ENCODE results near the gene SH3GLB2.

Gene SH3GLB2

DNA sequence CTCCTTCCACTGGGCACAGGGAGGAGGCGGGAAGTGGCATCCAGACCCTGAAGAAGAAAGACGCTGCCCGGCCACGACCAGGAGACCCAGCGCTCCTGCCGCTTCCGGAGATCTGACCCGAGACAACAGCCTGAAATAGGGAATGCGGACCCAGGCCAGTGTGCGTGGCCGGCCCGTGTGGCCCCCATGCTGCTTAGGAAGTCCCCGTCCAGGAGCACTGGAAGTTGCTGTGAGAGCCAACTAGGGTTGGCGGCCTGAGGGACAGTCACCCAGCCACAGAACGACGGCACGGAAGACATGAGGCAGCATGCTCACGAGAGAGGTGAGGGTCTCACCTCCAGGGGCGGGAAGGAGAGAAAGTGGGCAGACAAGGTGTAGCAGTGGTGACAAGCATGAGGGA, 17.0 kb downstream of the SH3GLB2 start (continued):
- TF ChIP-seq, protein P1, sequence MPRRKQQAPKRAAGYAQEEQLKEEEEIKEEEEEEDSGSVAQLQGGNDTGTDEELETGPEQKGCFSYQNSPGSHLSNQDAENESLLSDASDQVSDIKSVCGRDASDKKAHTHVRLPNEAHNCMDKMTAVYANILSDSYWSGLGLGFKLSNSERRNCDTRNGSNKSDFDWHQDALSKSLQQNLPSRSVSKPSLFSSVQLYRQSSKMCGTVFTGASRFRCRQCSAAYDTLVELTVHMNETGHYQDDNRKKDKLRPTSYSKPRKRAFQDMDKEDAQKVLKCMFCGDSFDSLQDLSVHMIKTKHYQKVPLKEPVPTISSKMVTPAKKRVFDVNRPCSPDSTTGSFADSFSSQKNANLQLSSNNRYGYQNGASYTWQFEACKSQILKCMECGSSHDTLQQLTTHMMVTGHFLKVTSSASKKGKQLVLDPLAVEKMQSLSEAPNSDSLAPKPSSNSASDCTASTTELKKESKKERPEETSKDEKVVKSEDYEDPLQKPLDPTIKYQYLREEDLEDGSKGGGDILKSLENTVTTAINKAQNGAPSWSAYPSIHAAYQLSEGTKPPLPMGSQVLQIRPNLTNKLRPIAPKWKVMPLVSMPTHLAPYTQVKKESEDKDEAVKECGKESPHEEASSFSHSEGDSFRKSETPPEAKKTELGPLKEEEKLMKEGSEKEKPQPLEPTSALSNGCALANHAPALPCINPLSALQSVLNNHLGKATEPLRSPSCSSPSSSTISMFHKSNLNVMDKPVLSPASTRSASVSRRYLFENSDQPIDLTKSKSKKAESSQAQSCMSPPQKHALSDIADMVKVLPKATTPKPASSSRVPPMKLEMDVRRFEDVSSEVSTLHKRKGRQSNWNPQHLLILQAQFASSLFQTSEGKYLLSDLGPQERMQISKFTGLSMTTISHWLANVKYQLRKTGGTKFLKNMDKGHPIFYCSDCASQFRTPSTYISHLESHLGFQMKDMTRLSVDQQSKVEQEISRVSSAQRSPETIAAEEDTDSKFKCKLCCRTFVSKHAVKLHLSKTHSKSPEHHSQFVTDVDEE (CRISPR knock-in tag; IDR thresholded peaks at IDR 0.05) = no peak
- no peak for TF ChIP-seq SNAI2 (CRISPR knock-in tag; IDR thresholded peaks at IDR 0.05)
- TF ChIP-seq ZNF8 (CRISPR knock-in tag; IDR thresholded peaks at IDR 0.05) = no peak
- TF ChIP-seq OSR1 (CRISPR knock-in tag; IDR thresholded peaks at IDR 0.05) = no peak
- no peak for TF ChIP-seq PPARA (CRISPR knock-in tag; IDR thresholded peaks at IDR 0.05; ENCODE audit: borderline replicate concordance)
- no peak for TF ChIP-seq ZNF565 (CRISPR knock-in tag; conservative IDR thresholded peaks at IDR 0.05; ENCODE audit: low read depth)

DNA sequence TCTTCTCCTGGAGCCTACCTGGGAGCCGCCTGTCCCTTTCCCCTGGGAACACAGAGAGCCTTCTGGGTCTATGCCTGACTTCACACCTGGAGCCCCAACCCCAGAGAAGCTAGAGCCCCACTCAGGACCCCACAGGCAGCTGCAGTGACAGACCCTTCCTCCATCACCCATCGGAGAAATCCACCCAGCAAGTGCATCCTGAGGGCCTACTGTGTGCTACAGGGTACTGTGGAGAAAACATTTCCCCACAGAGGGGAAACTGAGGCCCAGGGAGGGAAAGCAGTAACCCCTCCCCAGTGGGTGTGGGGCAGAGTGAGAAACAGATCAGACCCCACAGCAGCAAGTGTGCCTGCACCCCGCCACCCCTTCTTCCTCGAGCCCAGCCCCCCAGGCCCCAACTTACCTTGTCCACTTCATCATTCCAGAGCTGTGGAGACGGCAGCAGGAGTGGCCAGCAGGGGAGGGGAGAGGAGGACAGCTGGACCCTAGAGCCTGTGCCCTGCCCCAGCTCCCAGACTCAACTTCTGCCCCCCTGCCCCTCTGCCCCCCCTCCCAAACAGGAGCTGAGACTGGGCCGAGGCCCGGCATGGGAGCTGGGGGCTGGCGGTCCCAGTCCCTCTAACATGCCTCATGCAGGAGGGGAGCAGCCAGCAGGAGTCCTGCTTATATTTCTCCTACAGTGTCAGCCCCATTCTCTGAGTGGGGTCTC, 17.7 kb downstream of the SH3GLB2 start:
- no peak for TF ChIP-seq TOX (CRISPR knock-in tag; IDR thresholded peaks at IDR 0.05; ENCODE audit: borderline replicate concordance)
- no peak for TF ChIP-seq ZFP30 (CRISPR knock-in tag; IDR thresholded peaks at IDR 0.05)
- TF ChIP-seq ZNF70 (CRISPR knock-in tag; IDR thresholded peaks at IDR 0.05) = no peak
- TF ChIP-seq ZFP3 (CRISPR knock-in tag; IDR thresholded peaks at IDR 0.05) = no peak
- TF ChIP-seq, protein P2, sequence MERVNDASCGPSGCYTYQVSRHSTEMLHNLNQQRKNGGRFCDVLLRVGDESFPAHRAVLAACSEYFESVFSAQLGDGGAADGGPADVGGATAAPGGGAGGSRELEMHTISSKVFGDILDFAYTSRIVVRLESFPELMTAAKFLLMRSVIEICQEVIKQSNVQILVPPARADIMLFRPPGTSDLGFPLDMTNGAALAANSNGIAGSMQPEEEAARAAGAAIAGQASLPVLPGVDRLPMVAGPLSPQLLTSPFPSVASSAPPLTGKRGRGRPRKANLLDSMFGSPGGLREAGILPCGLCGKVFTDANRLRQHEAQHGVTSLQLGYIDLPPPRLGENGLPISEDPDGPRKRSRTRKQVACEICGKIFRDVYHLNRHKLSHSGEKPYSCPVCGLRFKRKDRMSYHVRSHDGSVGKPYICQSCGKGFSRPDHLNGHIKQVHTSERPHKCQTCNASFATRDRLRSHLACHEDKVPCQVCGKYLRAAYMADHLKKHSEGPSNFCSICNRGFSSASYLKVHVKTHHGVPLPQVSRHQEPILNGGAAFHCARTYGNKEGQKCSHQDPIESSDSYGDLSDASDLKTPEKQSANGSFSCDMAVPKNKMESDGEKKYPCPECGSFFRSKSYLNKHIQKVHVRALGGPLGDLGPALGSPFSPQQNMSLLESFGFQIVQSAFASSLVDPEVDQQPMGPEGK (CRISPR knock-in tag; IDR thresholded peaks at IDR 0.05; ENCODE audit: borderline replicate concordance) = no peak
- TF ChIP-seq ZNF8 (CRISPR knock-in tag; IDR thresholded peaks at IDR 0.05) = no peak
- no peak for TF ChIP-seq GLIS3 (CRISPR knock-in tag; IDR thresholded peaks at IDR 0.05)
- TF ChIP-seq ZNF565 (CRISPR knock-in tag; conservative IDR thresholded peaks at IDR 0.05; ENCODE audit: low read depth) = no peak
- no peak for TF ChIP-seq ESRRG (CRISPR knock-in tag; IDR thresholded peaks at IDR 0.05)
- no peak for TF ChIP-seq SNAI2 (CRISPR knock-in tag; IDR thresholded peaks at IDR 0.05)
- TF ChIP-seq BACH2 (CRISPR knock-in tag; IDR thresholded peaks at IDR 0.05; ENCODE audit: borderline replicate concordance) = no peak
- TF ChIP-seq, protein P3, sequence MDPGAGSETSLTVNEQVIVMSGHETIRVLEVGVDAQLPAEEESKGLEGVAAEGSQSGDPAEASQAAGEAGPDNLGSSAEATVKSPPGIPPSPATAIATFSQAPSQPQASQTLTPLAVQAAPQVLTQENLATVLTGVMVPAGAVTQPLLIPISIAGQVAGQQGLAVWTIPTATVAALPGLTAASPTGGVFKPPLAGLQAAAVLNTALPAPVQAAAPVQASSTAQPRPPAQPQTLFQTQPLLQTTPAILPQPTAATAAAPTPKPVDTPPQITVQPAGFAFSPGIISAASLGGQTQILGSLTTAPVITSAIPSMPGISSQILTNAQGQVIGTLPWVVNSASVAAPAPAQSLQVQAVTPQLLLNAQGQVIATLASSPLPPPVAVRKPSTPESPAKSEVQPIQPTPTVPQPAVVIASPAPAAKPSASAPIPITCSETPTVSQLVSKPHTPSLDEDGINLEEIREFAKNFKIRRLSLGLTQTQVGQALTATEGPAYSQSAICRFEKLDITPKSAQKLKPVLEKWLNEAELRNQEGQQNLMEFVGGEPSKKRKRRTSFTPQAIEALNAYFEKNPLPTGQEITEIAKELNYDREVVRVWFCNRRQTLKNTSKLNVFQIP (CRISPR knock-in tag; IDR thresholded peaks at IDR 0.05; ENCODE audit: borderline replicate concordance, low read depth) = no peak
- no peak for TF ChIP-seq CSDC2 (CRISPR knock-in tag; IDR thresholded peaks at IDR 0.05)
- no peak for TF ChIP-seq TCF4 (CRISPR knock-in tag; IDR thresholded peaks at IDR 0.05; ENCODE audit: borderline replicate concordance)
- TF ChIP-seq ARNTL (CRISPR knock-in tag; IDR thresholded peaks at IDR 0.05; ENCODE audit: borderline replicate concordance, low read depth) = no peak
- TF ChIP-seq OSR1 (CRISPR knock-in tag; IDR thresholded peaks at IDR 0.05) = no peak
- TF ChIP-seq ZC3H10 (CRISPR knock-in tag; IDR thresholded peaks at IDR 0.05) = no peak
- TF ChIP-seq, protein P4, sequence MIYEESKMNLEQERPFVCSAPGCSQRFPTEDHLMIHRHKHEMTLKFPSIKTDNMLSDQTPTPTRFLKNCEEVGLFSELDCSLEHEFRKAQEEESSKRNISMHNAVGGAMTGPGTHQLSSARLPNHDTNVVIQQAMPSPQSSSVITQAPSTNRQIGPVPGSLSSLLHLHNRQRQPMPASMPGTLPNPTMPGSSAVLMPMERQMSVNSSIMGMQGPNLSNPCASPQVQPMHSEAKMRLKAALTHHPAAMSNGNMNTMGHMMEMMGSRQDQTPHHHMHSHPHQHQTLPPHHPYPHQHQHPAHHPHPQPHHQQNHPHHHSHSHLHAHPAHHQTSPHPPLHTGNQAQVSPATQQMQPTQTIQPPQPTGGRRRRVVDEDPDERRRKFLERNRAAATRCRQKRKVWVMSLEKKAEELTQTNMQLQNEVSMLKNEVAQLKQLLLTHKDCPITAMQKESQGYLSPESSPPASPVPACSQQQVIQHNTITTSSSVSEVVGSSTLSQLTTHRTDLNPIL (CRISPR knock-in tag; IDR thresholded peaks at IDR 0.05; ENCODE audit: low read depth) = no peak
- ATAC-seq = no peak

DNA sequence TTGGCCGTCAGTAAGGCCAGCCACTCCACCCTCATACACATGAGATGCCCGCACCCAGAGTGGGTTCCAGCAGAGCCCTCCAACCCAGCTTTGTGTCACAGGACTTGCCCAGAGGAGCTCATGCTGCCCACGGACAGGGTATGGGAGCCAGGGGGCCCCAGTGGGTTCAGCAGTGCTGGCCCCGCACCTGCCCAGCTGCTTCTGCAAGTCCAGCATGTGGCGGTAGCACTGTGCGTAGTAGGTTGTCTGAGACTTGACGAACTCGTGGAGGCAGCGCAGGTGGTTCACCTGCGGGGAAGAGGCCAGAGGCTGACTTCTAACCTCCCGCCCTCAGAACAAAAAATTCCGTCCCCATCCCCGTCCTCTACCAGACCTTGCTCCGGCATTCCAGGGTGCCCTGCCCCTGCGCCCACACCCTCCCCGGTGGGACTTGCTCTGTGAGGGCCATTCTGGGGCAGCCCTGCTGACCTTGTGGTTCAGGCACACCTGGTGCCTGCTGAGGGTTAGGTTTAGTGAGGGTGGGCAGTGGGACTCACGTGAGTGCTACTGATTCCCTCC, 18.5 kb downstream of the SH3GLB2 start:
- no peak for TF ChIP-seq ISL1 (CRISPR knock-in tag; IDR thresholded peaks at IDR 0.05)
- TF ChIP-seq ZNF8 (CRISPR knock-in tag; IDR thresholded peaks at IDR 0.05) = no peak
- no peak for TF ChIP-seq RARB (CRISPR knock-in tag; IDR thresholded peaks at IDR 0.05)
- TF ChIP-seq ESRRG (CRISPR knock-in tag; IDR thresholded peaks at IDR 0.05) = no peak
- no peak for TF ChIP-seq GLIS3 (CRISPR knock-in tag; IDR thresholded peaks at IDR 0.05)
- TF ChIP-seq ZNF70 (CRISPR knock-in tag; IDR thresholded peaks at IDR 0.05) = no peak
- TF ChIP-seq, protein P3 (CRISPR knock-in tag; IDR thresholded peaks at IDR 0.05; ENCODE audit: borderline replicate concordance, low read depth) = no peak
- TF ChIP-seq ZFP30 (CRISPR knock-in tag; IDR thresholded peaks at IDR 0.05) = no peak
- no peak for TF ChIP-seq TCF4 (CRISPR knock-in tag; IDR thresholded peaks at IDR 0.05; ENCODE audit: borderline replicate concordance)
- no peak for TF ChIP-seq SNAI2 (CRISPR knock-in tag; IDR thresholded peaks at IDR 0.05)
- TF ChIP-seq, protein P1 (CRISPR knock-in tag; IDR thresholded peaks at IDR 0.05) = no peak
- no peak for TF ChIP-seq ARNTL (CRISPR knock-in tag; IDR thresholded peaks at IDR 0.05; ENCODE audit: borderline replicate concordance, low read depth)
- no peak for TF ChIP-seq ZFP3 (CRISPR knock-in tag; IDR thresholded peaks at IDR 0.05)
- no peak for ATAC-seq
